GM19467 (cell line): ENCODE data around the gene MARVELD1.

Source experiments
- ATAC-seq: cut with Tn5 transposase; IDR thresholded peaks from one replicate; pipeline ENCODE4 v1.9.1; 2021; ENCODE audit warnings: mild to moderate bottlenecking, moderate library complexity; ENCODE audit not compliant: unreplicated experiment

The MARVELD1 gene

DNA sequence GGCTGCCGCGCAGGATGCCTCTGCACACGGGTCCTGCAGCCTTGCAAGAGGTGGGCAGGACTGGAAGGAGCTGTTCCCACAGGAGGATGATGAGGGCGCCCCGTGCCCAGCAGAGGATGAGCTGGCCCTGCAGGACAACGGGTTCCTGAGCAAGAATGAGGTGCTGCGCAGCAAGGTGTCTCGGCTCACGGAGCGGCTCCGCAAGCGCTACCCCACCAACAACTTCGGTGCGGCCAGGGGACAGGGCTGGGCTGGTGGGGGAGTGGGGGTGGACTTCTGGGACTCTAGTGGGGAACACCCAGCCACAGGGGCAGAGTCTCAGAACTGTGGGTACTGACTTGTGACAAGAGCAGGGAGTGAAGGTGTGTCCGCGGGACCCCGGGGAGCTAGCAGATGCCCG lies 39.4 kb downstream of the MARVELD1 start:
- no peak for ATAC-seq

DNA sequence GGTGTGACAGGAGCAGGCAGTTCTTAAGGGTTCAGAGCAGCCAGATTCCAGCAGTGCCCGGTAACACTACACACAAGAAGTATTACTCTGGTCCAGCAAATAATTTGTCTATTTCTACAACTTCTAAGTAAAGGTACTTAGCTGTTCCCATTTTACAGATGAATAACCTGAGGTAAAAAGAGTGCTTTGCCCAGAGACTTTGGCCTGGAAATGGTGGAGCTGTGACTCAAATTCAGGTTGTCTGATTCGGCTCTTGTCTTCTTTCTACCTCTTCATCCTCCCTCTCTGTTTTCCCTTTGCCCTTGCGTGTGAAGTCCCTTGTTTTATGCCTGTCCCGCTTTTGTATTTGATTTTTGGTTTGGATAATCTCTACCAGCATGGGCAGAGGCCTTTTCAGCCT lies 41.2 kb downstream of the MARVELD1 start:
- no peak for ATAC-seq

DNA sequence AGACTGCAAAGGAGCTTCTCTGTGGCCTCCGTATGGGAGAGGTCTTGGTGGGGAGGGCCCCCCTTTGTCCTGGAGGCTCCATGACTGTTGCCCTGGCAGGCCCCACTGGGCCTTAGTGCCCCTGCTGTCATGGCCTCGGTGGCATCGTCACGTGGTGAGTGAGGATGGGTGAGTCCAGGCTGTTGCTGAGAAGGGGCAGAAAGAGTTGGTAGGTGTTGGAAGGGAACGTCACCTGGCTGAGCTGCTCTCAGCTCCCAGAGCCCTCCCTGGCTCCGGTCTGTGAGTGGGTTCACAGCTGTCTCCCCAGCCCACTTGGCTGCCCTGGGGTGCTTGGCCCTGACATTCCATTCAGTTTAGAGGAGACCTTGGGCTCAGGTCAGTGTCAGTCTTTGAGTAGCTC lies 42.2 kb downstream of the MARVELD1 start:
- ATAC-seq = no peak

DNA sequence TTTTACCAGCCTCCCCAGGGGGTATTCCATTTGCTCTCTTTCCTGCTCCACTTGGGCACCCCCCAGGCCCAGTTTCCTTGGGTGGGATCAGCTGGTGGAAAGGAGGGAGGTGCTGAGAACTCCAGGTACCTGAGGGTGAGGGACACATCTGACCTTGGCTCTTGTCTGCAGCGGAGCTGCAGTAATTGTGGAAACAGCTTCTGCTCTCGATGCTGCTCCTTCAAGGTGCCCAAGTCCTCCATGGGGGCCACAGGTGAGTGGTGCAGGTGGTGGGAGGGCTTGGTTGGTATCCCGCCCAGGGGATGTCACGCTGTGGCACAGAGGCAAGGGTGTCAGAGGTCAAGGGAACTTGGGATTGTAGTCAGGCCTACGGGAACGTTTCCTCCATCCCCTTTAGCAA lies 43.9 kb downstream of the MARVELD1 start:
- ATAC-seq = no peak

DNA sequence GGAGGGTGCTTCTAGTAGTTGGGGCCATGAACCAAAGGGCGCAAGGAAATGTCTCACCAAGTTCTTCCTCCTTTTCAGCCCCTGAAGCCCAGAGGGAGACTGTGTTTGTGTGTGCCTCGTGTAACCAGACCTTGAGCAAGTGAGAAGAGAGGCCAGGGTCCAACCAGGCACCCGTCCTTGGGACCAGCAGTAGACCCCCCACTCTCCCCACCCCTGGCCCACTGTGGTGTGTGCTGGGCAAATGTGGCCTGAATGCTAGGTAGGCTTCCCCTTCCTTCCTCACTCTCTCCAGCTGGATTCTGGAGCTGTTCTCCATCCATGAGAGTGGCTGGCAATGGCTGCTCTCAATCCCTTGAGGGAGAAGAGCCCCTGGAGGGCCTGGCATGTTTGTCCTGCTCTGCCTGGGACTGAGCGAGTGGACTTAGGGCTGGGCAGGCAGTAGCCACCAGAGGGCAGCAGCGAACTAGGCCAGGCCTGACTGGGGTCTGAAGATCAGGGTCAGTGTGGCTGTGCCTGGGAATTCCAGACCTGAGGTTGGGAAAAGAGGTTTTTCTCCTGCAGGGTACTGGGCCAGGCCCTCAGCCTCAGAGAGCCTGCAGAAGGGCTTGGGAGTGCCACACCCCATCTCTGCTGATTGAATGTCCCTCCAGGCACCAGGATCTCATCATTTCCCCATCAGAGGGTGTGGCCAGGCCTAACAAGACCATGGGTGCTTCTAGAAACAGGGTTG lies 45.8 kb downstream of the MARVELD1 start:
- no peak for ATAC-seq

DNA sequence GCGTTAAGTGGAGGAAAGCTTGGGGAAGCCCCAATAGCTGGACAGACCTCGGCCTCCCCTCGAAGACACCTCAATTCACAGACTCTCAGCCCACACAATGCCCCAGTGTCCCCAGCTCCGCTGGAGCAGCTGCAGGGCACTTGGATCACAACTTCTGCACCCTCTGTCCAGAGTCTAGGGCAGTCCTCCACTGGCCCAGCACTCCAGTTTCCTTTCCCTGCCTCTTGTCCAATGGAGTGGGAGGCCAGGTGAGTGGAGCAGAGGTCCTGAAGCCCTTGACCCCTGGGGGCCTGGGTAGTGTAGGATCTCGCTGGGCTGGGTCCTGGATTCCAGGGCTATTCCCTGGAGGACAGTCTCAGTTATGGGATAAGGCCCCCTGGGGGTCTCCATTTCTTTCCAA lies 46.4 kb downstream of the MARVELD1 start:
- ATAC-seq = no peak

DNA sequence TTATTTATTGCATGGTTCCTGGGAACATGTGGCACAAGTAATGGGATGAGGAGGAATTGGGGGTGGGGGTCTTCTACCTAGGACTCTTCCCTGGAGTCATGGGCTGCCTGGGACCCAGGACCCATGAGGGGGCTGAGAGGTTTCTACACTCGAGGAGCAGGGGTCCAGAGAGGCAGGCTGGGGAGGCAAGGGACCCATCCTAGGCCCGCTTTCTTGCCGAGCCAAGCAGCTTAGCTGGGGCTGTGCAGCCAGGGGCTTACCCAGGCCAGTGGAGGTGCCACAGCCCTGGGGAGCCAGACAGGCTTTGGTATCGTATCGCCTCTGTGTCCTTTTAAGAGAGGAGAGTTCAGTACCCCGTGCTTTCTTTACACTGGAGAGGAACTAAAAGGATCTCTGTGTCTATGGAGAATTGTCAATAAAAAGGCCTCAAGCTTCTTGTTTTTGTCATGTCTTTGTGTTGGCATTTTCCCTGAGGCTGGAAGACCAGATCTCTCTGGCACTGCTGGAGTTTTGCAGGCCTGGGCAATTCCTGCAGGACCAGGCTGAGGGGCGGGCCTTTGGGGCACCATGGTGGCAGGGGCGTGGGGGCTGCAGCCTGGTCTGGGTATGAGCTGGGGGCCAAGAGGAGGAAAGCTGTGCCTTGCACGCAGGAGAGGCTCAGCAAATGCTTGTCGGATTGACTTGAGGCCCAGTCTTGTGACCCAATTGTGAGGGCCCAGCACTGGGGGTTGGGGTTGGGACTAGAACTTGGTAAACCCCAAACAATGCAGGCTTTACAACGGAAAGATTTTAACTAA lies 47.1 kb downstream of the MARVELD1 start:
- ATAC-seq = no peak

DNA sequence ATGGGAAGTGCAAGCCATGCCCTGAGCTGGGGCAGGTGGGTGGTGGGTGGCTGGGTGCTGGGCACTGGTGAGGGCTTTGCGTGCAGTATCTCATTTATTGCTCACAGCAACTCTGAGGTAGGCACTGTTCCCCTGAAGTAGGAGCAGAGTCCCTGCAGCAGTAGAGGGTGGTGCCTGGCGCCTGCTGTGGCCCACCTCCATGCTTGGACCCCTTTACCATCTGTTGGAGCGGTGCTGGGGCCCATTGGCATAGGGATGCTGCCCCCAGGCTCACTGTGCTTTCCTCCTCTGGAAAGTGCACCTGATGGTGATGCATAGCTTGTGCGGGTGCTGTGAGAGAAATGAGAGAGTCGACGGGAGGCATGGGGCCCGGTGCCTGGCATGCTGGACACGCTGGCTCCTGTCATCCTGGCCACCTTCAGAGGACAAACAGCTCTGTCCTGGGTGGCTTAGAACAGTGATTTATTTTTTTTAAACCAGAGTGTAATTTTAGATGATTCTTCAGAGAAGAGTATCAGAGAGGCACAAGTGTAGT lies 47.9 kb downstream of the MARVELD1 start:
- ATAC-seq = no peak

DNA sequence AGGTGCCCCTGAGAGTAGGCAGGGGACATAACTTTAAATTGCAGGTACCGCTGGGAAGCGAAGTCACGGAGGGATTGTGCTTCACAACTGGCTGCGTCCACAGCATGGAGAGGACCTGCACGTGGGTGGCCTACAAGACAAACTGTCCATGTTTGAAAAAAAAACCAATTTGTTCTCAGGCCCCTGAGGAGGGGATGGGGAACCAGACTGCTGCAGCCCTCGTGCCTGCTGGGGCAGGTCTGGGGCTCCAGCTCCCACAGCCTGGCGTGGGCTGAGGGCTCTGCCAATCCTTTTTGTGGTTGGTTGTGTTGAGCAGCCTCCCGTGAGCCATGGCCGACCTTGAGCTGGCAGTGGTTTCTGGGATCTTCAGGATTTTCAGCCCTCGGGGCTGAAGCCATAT lies 48.5 kb downstream of the MARVELD1 start:
- ATAC-seq = no peak

DNA sequence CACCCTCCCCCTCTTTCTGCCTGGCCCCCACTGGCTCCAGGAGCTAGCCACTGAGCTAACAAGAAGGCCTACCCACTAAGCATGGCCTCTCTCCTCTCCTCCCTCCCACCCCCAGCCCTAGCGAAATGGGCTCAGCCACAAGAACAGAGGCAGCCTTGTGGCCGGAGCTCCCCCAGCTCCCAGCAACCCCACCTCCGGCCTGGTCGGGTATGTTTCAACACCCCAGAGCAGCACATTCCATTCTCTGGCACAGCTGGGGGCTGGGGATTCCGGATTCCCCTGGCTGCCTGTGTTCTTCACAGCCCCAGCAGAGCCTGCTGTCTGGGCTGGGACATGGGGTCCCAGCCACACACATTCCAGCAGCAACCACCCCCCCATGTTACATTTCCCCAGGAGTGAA lies 49.3 kb downstream of the MARVELD1 start:
- no peak for ATAC-seq

DNA sequence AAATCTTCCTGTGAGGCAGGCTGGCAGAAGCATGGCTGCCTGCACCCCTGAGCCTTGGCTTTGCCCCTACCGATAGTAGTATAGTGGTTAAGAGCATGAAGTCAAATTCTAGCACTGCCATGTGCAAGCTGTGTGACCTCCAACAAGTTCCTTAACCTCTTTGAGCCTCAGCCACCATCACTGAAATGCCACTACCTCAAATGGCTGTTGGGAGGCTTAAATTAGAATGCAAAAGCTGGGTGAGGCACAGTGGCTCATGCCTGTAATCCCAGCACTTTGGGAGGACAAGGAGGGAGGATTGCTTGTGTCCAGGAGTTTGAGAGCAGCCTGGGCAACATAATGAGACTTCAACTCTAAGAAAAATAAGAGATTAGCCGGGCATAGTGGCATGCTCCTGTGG lies 49.9 kb downstream of the MARVELD1 start:
- no peak for ATAC-seq

DNA sequence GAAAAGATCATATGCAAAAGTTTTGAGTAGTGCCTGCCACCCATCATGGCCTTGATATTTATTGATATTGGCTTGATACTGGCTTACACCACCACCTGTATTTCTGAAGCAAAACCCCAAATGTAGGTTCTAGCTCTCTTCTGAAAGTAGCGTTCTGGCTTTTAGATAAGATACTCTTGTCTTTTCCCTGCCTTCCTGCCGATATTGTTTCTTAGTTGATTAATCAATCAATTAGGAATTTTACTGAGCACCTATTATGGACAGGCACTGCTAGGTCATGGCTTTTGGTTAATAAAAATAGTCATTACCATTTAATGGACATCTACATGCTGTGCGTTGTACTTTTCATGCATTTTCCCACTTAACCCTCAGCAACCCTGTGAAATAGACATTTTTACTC lies 50.4 kb downstream of the MARVELD1 start:
- no peak for ATAC-seq

DNA sequence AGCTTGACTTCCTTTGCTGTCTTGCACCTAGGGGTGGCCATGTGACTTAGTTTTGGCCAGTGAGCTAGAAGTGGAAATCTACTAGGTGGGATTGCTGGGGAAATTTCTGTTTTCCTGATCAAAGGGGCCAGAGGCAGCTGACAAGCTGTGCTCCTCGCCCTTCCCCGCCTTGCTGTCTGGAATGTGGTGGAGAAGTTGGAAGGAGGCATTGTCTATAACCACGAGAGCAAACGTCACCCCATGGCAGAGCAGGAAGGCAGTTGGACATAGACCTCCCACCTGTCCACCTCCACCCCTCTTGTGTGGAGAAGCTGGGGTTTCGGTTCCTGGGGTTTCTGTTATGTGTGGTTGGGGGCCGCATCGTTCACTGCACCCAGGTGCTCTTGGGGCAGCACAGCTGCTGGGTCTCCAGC lies 51.0 kb downstream of the MARVELD1 start:
- ATAC-seq = no peak

DNA sequence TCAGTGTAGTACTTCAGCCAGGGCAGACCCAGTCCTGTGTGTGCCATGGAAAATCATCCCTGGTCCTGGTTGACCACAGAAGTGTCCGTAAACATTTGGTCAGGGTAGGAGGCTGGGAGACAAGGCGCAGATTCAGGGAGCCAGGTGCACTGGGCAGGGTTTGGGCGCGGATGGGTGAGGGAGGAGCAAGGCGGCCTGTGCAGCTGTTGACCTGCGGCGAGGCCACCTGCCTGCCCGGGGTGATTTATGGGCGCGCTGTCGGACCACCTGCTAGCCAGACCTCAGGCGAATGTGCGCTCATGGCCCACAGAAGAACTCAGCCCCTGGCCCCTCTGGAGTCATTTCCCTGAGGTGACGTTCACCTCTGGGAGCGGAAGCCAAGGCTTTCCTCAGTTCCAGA lies 51.7 kb downstream of the MARVELD1 start:
- no peak for ATAC-seq

DNA sequence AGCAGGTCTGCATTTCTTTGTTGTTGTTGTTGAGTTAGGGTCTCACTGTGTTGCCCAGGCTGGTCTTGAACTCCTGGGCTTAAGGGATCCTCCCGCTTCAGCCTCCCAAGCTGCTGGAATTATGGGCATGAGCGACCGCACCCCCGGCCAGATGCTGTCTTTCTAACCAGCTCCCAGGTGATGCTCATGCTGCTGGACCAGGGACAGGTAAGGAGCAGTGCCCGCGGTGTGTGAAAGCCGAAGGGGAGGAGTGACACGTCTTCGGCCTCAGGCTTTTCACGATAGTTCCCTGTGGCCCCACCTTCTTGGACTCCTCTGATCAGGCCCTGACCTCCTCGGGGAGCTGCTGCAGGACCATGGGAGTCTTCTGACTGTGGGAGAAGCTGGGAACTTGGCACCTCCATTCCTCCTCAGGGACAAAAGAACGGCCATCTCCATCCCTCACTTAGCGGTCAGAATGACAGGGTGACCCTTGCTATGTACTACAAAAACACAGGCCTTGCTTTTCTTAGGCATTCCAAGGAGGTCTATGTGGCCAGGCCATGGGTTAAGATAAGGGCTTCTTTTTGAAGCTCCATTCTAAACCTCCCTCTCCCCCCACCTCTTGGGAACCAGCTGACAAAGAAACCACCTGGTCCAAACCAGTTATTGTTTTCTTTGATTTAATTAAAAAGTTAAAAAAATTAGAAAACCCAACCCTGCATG lies 52.7 kb downstream of the MARVELD1 start:
- ATAC-seq = no peak

DNA sequence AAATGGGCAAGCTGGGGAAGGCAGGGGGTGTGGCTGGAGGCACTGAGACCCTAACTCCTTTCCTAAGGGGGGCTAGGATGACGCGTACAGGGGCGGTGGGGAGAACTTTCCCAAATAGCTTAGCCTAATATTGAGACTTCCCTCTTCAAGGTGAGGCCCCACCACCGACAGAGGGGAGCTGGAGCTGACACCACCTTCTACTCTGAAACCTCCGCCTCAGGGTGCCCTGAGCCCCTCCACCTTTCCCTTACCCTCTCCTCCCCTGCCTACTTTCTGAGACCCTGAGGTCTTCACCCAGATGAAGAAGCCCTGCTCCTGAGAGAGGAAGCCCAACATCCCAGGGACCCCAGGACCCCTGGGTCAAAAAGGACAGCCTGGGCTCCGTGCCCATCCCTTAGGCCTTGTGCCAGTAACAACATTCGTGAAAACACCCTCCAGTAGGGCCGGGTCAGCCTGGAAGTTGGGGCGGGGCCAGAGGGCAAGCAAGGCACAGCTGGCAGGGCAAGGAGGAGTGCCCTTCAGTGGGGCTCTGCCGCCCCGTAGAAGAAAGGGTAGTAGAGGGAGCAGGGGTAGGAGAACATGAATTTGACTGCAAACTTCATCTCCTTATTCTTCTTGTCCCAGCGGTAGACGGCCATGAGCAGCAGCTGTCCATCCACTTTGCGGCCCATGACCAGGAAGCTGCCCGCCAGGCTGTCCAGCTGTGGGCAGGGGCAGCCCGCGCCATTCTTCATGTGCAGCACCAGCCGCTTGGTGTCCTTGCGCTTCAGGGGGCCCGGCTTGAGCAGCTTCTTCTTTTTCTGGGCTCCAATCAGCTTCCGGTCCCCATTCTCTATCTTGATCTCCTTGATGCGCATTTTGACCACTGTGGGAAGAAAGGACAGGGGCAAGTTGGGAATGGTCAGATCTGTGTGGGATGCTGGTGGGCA lies 53.7 kb downstream of the MARVELD1 start:
- ATAC-seq = no peak
